Left renal pelvis (tissue), 4 donors: ENCODE results near the gene GAB1. TPM values are rescaled to one million over a fixed set of nuclear protein-coding genes. Genes with fewer than 3 reads are reported as not detected.
A peak's percentile ranks its signal among the peaks of the same experiment; 100 is the strongest.

Experiments used
- DNase-seq, 4 donors: peaks; one replicate each; pipeline ENCODE4 v3.0.0-alpha.2; 2013; ENCODE audit warnings: low read depth in 4 of 4, low spot score in 3 of 4
- polyA plus RNA-seq, 4 donors: library from polyadenylated mRNA; unstranded; fragments of 120-200 nt; gene quantifications; one replicate each; pipeline ENCODE4 v1.2.1, GENCODE V29; 2013; ENCODE audit not compliant: insufficient read length in 4 of 4

GAB1 gene
- polyA plus RNA-seq, 4 donors = 48.9 to 60.7 (median 52.6) TPM

GRCh38 chr4:143357161-143357845 lies 20.6 kb downstream of the GAB1 start:
- DNase-seq = no peak

- DNase-seq = no peak
Observed at GRCh38 chr4:143358419-143358818, 21.7 kb downstream of the GAB1 start.

GRCh38 chr4:143358923-143359643 lies 22.4 kb downstream of the GAB1 start:
- peak in 2 of 4 donors; percentile 62 to 63 for DNase-seq

GRCh38 chr4:143359644-143360193 lies 23.0 kb downstream of the GAB1 start:
- DNase-seq = no peak

GRCh38 chr4:143360838-143361625 lies 24.4 kb downstream of the GAB1 start:
- DNase-seq = no peak

- DNase-seq = no peak
Observed at GRCh38 chr4:143362349-143363046, 25.8 kb downstream of the GAB1 start.

- no peak for DNase-seq
Observed at GRCh38 chr4:143363332-143363731, 26.7 kb downstream of the GAB1 start.

GRCh38 chr4:143364063-143364462 lies 27.4 kb downstream of the GAB1 start:
- DNase-seq = no peak

GRCh38 chr4:143367863-143368262 lies 31.2 kb downstream of the GAB1 start:
- no peak for DNase-seq

- DNase-seq = no peak
Observed at GRCh38 chr4:143369552-143369951, 32.9 kb downstream of the GAB1 start.

- DNase-seq = no peak
Observed at GRCh38 chr4:143372093-143372915, 35.6 kb downstream of the GAB1 start.

GRCh38 chr4:143374255-143374654 lies 37.6 kb downstream of the GAB1 start:
- no peak for DNase-seq

- DNase-seq = no peak
Observed at GRCh38 chr4:143374771-143375170, 38.1 kb downstream of the GAB1 start.

GRCh38 chr4:143375326-143376073 lies 38.8 kb downstream of the GAB1 start:
- DNase-seq = no peak

GRCh38 chr4:143377611-143378099 lies 41.0 kb downstream of the GAB1 start:
- DNase-seq = no peak

- DNase-seq = no peak
Observed at GRCh38 chr4:143380629-143381028, 44.0 kb downstream of the GAB1 start.

GRCh38 chr4:143381189-143382118 lies 44.8 kb downstream of the GAB1 start:
- peak in 2 of 4 donors; percentile 70 for DNase-seq

- DNase-seq = no peak
Observed at GRCh38 chr4:143382596-143382995, 45.9 kb downstream of the GAB1 start.
